Smooth muscle cell (in vitro differentiated cells): ENCODE measurements around the gene TLCD3B. TPM values are rescaled to one million over a fixed set of nuclear protein-coding genes. Genes with fewer than 3 reads are reported as not detected.

Experiments used
- DNase-seq: peaks from one replicate; lab custom pipeline; 2025; ENCODE audit not compliant: unreplicated experiment; lab: John Stamatoyannopoulos, UW
- H2AFZ ChIP-seq: fragments of 200-600 bp; sonication (generic); 2 replicates; pipeline ENCODE4 v1.6.0; 2016; ENCODE audit warnings: antibody characterized with exemption, low read depth, mild to moderate bottlenecking
- H3F3A ChIP-seq: fragments of 200-600 bp; sonication (generic); 2 replicates; pipeline ENCODE4 v1.6.0; 2017; ENCODE audit warnings: antibody characterized with exemption, low read depth
- H3K27ac ChIP-seq: fragments of 200-600 bp; sonication (generic); 2 replicates; pipeline ENCODE4 v1.5.1; 2016; ENCODE audit warnings: low read depth, mild to moderate bottlenecking
- H3K27me3 ChIP-seq: fragments of 200-600 bp; sonication (generic); 2 replicates; pipeline ENCODE4 v1.6.1; 2016; ENCODE audit warnings: low read depth, mild to moderate bottlenecking
- H3K36me3 ChIP-seq: fragments of 200-600 bp; sonication (generic); 2 replicates; pipeline ENCODE4 v1.5.1; 2016; ENCODE audit warnings: low read depth
- H3K4me1 ChIP-seq: fragments of 200-600 bp; sonication (generic); 2 replicates; pipeline ENCODE4 v1.5.1; 2016; ENCODE audit warnings: low read depth
- H3K4me2 ChIP-seq: fragments of 200-600 bp; sonication (generic); 2 replicates; pipeline ENCODE4 v1.6.0; 2016; ENCODE audit warnings: mild to moderate bottlenecking
- H3K4me3 ChIP-seq: fragments of 200-600 bp; sonication (generic); 2 replicates; pipeline ENCODE4 v1.5.1; 2016; ENCODE audit warnings: mild to moderate bottlenecking
- H3K79me2 ChIP-seq: fragments of 200-600 bp; sonication (generic); 2 replicates; pipeline ENCODE4 v1.6.0; 2016; ENCODE audit warnings: low read depth, mild to moderate bottlenecking
- H3K9ac ChIP-seq: fragments of 200-600 bp; sonication (generic); 2 replicates; pipeline ENCODE4 v1.6.0; 2016; ENCODE audit warnings: low read depth
- H3K9me3 ChIP-seq: fragments of 200-600 bp; sonication (generic); replicated peaks from 2 replicates; pipeline ENCODE4 v1.5.1; 2016; ENCODE audit warnings: low read depth
- H4K20me1 ChIP-seq: fragments of 200-600 bp; sonication (generic); 2 replicates; pipeline ENCODE4 v1.6.0; 2016; ENCODE audit warnings: low read depth
- WGBS: methylation state at CpG from one replicate; pipeline ENCODE4 v1.1.7; 2016; ENCODE audit warnings: low lambda C conversion rate; 5-methylcytosine and 5-hydroxymethylcytosine counted together
- polyA plus RNA-seq: library from polyadenylated mRNA; unstranded; fragments of >200 nt; fragmentation: Nextera tagmentation; extraction: Ambion mirVana; gene quantifications from 2 replicates; pipeline ENCODE4 v1.2.1, GENCODE V29; 2016
- total RNA-seq: library from RNA; depleted of rRNA; stranded (reverse); fragments of >200 nt; gene quantifications from 2 replicates; pipeline ENCODE4 v1.2.3, GENCODE V29; 2014
- TF ChIP-seq, protein P1 (sequence below): fragments of 200-600 bp; sonication (generic); IDR thresholded peaks from 2 replicates; pipeline ENCODE4 v1.5.1; 2017; ENCODE audit warnings: borderline replicate concordance, mild to moderate bottlenecking, antibody characterized with exemption; ENCODE audit not compliant: insufficient read depth, poor library complexity, severe bottlenecking

The TLCD3B gene
- total and polyA plus RNA-seq, 2 experiments from 2014 or later = 0.45 to 0.48 TPM

DNA sequence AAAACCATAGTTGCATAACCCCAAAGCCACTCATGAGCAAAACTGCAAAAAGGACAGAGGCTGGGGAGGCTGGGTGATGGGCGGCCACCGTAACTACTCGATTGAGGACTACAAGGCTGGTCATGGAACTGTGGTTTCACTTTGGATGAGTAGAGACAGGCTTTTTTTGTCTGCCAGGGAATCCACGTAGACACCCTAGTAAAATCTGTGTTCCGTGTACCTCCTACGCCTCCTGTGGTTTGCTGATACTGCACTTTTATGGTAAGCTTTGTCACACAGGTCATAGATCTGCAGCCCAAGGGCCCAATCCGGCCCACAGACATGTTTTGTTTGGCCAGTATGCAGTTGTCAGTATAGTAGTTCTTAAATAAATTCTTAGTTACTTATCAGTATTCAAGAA is 2.2 kb upstream of the TLCD3B start:
- H3K27me3 ChIP-seq = peaks cover 45% of the 10 kb centered on the region
- TF ChIP-seq, protein P1, sequence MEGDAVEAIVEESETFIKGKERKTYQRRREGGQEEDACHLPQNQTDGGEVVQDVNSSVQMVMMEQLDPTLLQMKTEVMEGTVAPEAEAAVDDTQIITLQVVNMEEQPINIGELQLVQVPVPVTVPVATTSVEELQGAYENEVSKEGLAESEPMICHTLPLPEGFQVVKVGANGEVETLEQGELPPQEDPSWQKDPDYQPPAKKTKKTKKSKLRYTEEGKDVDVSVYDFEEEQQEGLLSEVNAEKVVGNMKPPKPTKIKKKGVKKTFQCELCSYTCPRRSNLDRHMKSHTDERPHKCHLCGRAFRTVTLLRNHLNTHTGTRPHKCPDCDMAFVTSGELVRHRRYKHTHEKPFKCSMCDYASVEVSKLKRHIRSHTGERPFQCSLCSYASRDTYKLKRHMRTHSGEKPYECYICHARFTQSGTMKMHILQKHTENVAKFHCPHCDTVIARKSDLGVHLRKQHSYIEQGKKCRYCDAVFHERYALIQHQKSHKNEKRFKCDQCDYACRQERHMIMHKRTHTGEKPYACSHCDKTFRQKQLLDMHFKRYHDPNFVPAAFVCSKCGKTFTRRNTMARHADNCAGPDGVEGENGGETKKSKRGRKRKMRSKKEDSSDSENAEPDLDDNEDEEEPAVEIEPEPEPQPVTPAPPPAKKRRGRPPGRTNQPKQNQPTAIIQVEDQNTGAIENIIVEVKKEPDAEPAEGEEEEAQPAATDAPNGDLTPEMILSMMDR = no peak
- H3K27ac ChIP-seq = no peak overlapping the region
- no peaks in the 10 kb centered on the region for H4K20me1 ChIP-seq
- H3K4me1 ChIP-seq = peaks cover 3% of the 10 kb centered on the region
- no peak overlapping the region for H3K9ac ChIP-seq
- no peaks in the 10 kb centered on the region for H3F3A ChIP-seq
- H3K4me2 ChIP-seq = no peak overlapping the region
- DNase-seq = no peak
- no peaks in the 10 kb centered on the region for H3K79me2 ChIP-seq
- no peak overlapping the region for H2AFZ ChIP-seq
- H3K9me3 ChIP-seq = no peaks in the 10 kb centered on the region
- no peak overlapping the region for H3K4me3 ChIP-seq
- no peaks in the 10 kb centered on the region for H3K36me3 ChIP-seq
- WGBS = 65% methylated on average over 7 of the region's 7 CpGs

DNA sequence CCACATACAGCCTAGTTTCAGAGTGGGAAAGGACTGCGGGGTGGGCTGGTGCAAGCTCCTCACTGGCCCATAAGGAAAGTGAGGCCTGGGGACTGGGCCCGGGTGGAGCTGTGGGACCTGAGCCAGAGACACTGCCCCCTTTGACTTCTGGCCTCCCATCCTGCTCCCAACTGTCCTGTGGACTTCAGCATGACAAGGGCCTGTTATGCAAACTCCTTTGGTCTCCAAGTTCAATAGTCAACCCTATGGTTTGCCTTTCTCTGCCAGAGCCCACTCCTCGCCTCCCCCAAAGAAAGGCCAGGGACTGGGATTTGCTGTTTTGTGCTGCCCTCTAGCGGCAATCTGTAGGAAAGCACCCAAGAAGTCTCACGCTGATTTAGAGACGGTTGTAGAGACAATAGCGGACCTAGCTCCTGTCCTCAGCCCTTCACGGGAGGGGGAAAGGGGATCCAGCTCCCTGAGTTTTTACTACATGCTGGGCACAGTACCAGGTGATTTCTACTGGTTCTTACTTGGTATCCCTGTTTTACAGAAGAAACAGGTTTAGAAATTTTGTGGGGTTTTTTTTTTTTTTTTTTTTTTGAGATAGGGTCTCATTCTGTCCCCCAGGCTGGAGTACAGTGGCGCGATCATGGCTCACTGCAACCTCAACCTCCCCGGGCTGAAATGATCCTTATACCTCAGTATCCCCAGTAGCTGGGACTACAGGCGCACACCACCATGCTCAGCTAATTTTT is 1.2 kb upstream of the TLCD3B start:
- DNase-seq = no peak
- no peaks in the 10 kb centered on the region for H3K36me3 ChIP-seq
- H3K27ac ChIP-seq = no peak overlapping the region
- TF ChIP-seq, protein P1 = peak; percentile 74
- H2AFZ ChIP-seq = no peak overlapping the region
- no peaks in the 10 kb centered on the region for H3K9me3 ChIP-seq
- H3K4me1 ChIP-seq = peaks cover 3% of the 10 kb centered on the region
- no peaks in the 10 kb centered on the region for H3F3A ChIP-seq
- 35% methylated on average over 12 of the region's 12 CpGs for WGBS
- no peaks in the 10 kb centered on the region for H3K79me2 ChIP-seq
- no peak overlapping the region for H3K9ac ChIP-seq
- H3K27me3 ChIP-seq = peaks cover 52% of the 10 kb centered on the region
- H4K20me1 ChIP-seq = no peaks in the 10 kb centered on the region
- no peak overlapping the region for H3K4me2 ChIP-seq
- H3K4me3 ChIP-seq = no peak overlapping the region

DNA sequence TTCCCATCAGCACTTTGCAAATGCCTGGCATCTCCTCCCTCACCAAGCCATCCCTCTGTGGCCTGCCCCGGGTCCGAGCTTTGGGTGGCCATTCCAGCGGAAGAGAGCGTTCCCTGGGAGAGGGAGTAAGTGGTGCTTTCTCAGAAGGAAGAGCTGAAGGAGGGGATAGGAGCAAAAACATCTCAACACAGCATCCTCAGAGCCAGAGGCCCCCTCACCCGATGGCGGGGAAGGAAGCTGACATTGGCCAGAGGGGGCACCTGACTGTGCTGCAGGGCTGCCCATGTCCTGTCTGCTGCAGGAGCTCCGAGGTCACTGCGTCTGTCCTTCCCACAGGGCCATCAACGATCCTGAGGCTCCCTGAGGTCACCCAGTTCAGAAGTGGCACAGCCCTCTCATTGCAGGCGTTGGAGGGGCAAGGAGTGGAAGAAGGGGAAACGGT is 427 bp upstream of the TLCD3B start:
- WGBS = 45% methylated on average over 11 of the region's 11 CpGs
- no peaks in the 10 kb centered on the region for H4K20me1 ChIP-seq
- H3K9ac ChIP-seq = no peak overlapping the region
- H3K4me1 ChIP-seq = peaks cover 3% of the 10 kb centered on the region
- no peaks in the 10 kb centered on the region for H3K9me3 ChIP-seq
- TF ChIP-seq, protein P1 = no peak
- peak overlapping the region; percentile 40 for H3K4me3 ChIP-seq
- H3K79me2 ChIP-seq = no peaks in the 10 kb centered on the region
- no peak overlapping the region for H2AFZ ChIP-seq
- H3F3A ChIP-seq = no peaks in the 10 kb centered on the region
- no peak for DNase-seq
- peak overlapping the region; percentile 82 for H3K4me2 ChIP-seq
- no peaks in the 10 kb centered on the region for H3K36me3 ChIP-seq
- H3K27ac ChIP-seq = no peak overlapping the region
- H3K27me3 ChIP-seq = peaks cover 53% of the 10 kb centered on the region
